Stimulated activated CD8-positive, alpha-beta memory T cell treated with anti-CD3 and anti-CD28 coated beads, Interleukin-7, amount 100 ng/mL, for 4 hours (primary cell): ENCODE results near the gene STON2.

Experiments used
- DNase-seq, 2 donors: peaks; one replicate each; pipeline ENCODE4 v3.0.0-alpha.2; 2020; ENCODE audit warnings: low read depth in 2 of 2

STON2 gene

GRCh38 chr14:81332725-81333124, 67.4 kb downstream of the STON2 start:
- no peak for DNase-seq

- DNase-seq = no peak
These were observed 68.7 kb downstream of the STON2 start for GRCh38 chr14:81331229-81332021.

- no peak for DNase-seq
These were observed 69.5 kb downstream of the STON2 start for GRCh38 chr14:81330619-81331122.

GRCh38 chr14:81329640-81330381, 70.3 kb downstream of the STON2 start:
- DNase-seq = no peak

- no peak for DNase-seq
These were observed 73.7 kb downstream of the STON2 start for GRCh38 chr14:81326451-81326850.

- DNase-seq = no peak
These were observed 76.1 kb downstream of the STON2 start for GRCh38 chr14:81324011-81324410.

GRCh38 chr14:81323093-81323492, 77.0 kb downstream of the STON2 start:
- no peak for DNase-seq

- no peak for DNase-seq
These were observed 80.2 kb downstream of the STON2 start for GRCh38 chr14:81319946-81320345.

- DNase-seq = no peak
These were observed 80.8 kb downstream of the STON2 start for GRCh38 chr14:81319314-81319713.

- no peak for DNase-seq
These were observed 84.8 kb downstream of the STON2 start for GRCh38 chr14:81315341-81315740.

- no peak for DNase-seq
These were observed 85.5 kb downstream of the STON2 start for GRCh38 chr14:81314443-81315175.

- DNase-seq = no peak
These were observed 86.2 kb downstream of the STON2 start for GRCh38 chr14:81313775-81314429.

- DNase-seq = no peak
These were observed 86.9 kb downstream of the STON2 start for GRCh38 chr14:81313200-81313599.

GRCh38 chr14:81312289-81312876, 87.7 kb downstream of the STON2 start:
- no peak for DNase-seq

- DNase-seq = no peak
These were observed 88.3 kb downstream of the STON2 start for GRCh38 chr14:81311778-81312177.

GRCh38 chr14:81311141-81311540, 89.0 kb downstream of the STON2 start:
- no peak for DNase-seq

- DNase-seq = no peak
These were observed 89.5 kb downstream of the STON2 start for GRCh38 chr14:81310606-81311005.

GRCh38 chr14:81309511-81309910, 90.6 kb downstream of the STON2 start:
- no peak for DNase-seq

- DNase-seq = no peak
These were observed 94.4 kb downstream of the STON2 start for GRCh38 chr14:81305743-81306142.

GRCh38 chr14:81305065-81305464, 95.1 kb downstream of the STON2 start:
- no peak for DNase-seq

GRCh38 chr14:81303258-81303935, 96.7 kb downstream of the STON2 start:
- DNase-seq = peak in 1 of 2 donors; percentile 9
